ENCODE data around the gene CEP95. TPM values are rescaled to one million over a fixed set of nuclear protein-coding genes. Genes with fewer than 3 reads are reported as not detected.

CEP95 gene
- total and polyA plus RNA-seq, 2 of the 13 experiments (the other 11 are each of a cell fraction or from before 2014, with no cell fraction given), result 65.9 to 68.8 TPM

DNA sequence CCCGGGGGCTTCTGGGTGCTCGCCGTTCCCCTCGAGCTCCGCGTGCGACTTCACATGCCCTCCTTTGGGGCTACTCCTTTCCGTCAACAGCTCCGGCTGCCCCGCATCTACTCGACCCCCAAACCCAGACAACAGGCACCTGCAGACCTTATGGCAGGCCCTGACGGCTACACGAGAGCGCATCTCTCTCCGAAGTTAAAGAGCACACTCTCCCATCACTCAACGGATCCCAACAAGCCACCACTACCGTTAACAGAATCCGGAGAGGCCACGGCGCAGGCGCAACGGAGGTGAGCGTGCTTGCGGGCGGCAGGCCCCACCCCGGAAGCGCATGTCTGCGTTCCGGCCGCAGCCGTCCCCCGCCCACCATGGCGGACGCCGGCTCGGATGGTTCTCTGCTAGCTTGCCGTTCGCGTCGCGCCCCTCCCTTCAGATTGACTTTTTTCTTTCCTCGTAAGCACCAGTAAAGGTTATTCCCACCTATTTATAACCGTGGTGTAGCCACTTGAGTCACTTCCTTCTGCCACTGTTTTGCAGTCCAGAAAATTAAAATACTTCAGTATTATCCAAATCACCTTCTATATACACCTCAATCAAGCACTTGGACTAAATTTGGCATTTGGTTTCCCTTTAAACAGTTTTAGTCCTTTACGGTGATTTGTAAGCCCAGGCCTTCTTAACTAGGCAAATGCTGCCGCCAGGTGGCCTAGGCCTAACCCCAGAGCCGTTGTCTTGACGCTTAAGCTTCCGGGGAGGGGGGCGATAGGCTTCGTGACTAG lies 9.8 kb upstream of the CEP95 start, which contains the start of gene POLG2 (continued):
- peak; percentile 61; the same call in 1 of the 2 replicates for TF ChIP-seq ZSCAN9 (CRISPR knock-in tag; IDR thresholded peaks at IDR 0.05; ENCODE audit: borderline replicate concordance)
- TF ChIP-seq ZNF549 (CRISPR knock-in tag; IDR thresholded peaks at IDR 0.05), result no peak
- peak; percentile 78 for TF ChIP-seq SP140L (CRISPR knock-in tag; IDR thresholded peaks at IDR 0.05; ENCODE audit: borderline replicate concordance)
- peak; percentile 63; the same call in 1 of the 2 replicates for TF ChIP-seq MTF1 (CRISPR knock-in tag; IDR thresholded peaks at IDR 0.05)
- TF ChIP-seq, protein P1, sequence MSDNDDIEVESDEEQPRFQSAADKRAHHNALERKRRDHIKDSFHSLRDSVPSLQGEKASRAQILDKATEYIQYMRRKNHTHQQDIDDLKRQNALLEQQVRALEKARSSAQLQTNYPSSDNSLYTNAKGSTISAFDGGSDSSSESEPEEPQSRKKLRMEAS (IDR thresholded peaks at IDR 0.05), result peak; percentile 90
- TF ChIP-seq, protein P2, sequence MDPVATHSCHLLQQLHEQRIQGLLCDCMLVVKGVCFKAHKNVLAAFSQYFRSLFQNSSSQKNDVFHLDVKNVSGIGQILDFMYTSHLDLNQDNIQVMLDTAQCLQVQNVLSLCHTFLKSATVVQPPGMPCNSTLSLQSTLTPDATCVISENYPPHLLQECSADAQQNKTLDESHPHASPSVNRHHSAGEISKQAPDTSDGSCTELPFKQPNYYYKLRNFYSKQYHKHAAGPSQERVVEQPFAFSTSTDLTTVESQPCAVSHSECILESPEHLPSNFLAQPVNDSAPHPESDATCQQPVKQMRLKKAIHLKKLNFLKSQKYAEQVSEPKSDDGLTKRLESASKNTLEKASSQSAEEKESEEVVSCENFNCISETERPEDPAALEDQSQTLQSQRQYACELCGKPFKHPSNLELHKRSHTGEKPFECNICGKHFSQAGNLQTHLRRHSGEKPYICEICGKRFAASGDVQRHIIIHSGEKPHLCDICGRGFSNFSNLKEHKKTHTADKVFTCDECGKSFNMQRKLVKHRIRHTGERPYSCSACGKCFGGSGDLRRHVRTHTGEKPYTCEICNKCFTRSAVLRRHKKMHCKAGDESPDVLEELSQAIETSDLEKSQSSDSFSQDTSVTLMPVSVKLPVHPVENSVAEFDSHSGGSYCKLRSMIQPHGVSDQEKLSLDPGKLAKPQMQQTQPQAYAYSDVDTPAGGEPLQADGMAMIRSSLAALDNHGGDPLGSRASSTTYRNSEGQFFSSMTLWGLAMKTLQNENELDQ (CRISPR knock-in tag; IDR thresholded peaks at IDR 0.05; ENCODE audit: borderline replicate concordance), result no peak
- TF ChIP-seq, protein P3, sequence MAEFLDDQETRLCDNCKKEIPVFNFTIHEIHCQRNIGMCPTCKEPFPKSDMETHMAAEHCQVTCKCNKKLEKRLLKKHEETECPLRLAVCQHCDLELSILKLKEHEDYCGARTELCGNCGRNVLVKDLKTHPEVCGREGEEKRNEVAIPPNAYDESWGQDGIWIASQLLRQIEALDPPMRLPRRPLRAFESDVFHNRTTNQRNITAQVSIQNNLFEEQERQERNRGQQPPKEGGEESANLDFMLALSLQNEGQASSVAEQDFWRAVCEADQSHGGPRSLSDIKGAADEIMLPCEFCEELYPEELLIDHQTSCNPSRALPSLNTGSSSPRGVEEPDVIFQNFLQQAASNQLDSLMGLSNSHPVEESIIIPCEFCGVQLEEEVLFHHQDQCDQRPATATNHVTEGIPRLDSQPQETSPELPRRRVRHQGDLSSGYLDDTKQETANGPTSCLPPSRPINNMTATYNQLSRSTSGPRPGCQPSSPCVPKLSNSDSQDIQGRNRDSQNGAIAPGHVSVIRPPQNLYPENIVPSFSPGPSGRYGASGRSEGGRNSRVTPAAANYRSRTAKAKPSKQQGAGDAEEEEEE (CRISPR knock-in tag; IDR thresholded peaks at IDR 0.05; ENCODE audit: borderline replicate concordance), result no peak
- TF ChIP-seq, protein P4, sequence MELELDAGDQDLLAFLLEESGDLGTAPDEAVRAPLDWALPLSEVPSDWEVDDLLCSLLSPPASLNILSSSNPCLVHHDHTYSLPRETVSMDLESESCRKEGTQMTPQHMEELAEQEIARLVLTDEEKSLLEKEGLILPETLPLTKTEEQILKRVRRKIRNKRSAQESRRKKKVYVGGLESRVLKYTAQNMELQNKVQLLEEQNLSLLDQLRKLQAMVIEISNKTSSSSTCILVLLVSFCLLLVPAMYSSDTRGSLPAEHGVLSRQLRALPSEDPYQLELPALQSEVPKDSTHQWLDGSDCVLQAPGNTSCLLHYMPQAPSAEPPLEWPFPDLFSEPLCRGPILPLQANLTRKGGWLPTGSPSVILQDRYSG (CRISPR knock-in tag; IDR thresholded peaks at IDR 0.05), result no peak
- no peak for TF ChIP-seq TCF7 (IDR thresholded peaks at IDR 0.05; ENCODE audit: low read depth)
- TF ChIP-seq PHB2 (IDR thresholded peaks at IDR 0.05; ENCODE audit: partially characterized antibody), result no peak
- TF ChIP-seq, protein P5, sequence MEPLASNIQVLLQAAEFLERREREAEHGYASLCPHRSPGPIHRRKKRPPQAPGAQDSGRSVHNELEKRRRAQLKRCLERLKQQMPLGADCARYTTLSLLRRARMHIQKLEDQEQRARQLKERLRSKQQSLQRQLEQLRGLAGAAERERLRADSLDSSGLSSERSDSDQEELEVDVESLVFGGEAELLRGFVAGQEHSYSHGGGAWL (CRISPR knock-in tag; IDR thresholded peaks at IDR 0.05), result peak; percentile 86; the same call in 1 of the 2 replicates
- TF ChIP-seq, protein P6, sequence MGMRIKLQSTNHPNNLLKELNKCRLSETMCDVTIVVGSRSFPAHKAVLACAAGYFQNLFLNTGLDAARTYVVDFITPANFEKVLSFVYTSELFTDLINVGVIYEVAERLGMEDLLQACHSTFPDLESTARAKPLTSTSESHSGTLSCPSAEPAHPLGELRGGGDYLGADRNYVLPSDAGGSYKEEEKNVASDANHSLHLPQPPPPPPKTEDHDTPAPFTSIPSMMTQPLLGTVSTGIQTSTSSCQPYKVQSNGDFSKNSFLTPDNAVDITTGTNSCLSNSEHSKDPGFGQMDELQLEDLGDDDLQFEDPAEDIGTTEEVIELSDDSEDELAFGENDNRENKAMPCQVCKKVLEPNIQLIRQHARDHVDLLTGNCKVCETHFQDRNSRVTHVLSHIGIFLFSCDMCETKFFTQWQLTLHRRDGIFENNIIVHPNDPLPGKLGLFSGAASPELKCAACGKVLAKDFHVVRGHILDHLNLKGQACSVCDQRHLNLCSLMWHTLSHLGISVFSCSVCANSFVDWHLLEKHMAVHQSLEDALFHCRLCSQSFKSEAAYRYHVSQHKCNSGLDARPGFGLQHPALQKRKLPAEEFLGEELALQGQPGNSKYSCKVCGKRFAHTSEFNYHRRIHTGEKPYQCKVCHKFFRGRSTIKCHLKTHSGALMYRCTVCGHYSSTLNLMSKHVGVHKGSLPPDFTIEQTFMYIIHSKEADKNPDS (CRISPR knock-in tag; IDR thresholded peaks at IDR 0.05), result no peak
- no peak for TF ChIP-seq THYN1 (CRISPR knock-in tag; IDR thresholded peaks at IDR 0.05; ENCODE audit: borderline replicate concordance, low read depth)
- TF ChIP-seq, protein P7, sequence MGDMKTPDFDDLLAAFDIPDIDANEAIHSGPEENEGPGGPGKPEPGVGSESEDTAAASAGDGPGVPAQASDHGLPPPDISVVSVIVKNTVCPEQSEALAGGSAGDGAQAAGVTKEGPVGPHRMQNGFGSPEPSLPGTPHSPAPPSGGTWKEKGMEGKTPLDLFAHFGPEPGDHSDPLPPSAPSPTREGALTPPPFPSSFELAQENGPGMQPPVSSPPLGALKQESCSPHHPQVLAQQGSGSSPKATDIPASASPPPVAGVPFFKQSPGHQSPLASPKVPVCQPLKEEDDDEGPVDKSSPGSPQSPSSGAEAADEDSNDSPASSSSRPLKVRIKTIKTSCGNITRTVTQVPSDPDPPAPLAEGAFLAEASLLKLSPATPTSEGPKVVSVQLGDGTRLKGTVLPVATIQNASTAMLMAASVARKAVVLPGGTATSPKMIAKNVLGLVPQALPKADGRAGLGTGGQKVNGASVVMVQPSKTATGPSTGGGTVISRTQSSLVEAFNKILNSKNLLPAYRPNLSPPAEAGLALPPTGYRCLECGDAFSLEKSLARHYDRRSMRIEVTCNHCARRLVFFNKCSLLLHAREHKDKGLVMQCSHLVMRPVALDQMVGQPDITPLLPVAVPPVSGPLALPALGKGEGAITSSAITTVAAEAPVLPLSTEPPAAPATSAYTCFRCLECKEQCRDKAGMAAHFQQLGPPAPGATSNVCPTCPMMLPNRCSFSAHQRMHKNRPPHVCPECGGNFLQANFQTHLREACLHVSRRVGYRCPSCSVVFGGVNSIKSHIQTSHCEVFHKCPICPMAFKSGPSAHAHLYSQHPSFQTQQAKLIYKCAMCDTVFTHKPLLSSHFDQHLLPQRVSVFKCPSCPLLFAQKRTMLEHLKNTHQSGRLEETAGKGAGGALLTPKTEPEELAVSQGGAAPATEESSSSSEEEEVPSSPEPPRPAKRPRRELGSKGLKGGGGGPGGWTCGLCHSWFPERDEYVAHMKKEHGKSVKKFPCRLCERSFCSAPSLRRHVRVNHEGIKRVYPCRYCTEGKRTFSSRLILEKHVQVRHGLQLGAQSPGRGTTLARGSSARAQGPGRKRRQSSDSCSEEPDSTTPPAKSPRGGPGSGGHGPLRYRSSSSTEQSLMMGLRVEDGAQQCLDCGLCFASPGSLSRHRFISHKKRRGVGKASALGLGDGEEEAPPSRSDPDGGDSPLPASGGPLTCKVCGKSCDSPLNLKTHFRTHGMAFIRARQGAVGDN (CRISPR knock-in tag; IDR thresholded peaks at IDR 0.05), result peak; percentile 100
- peak; percentile 68 for TF ChIP-seq SRSF1 (optimal IDR thresholded peaks at IDR 0.05; ENCODE audit: low read depth, low read length)
- TF ChIP-seq ZNF484 (CRISPR knock-in tag; IDR thresholded peaks at IDR 0.05; ENCODE audit: borderline replicate concordance, low read depth), result no peak

All from HepG2 (cell line).